BLaER1 (cell line): ENCODE measurements around the gene OMA1.
"Not testable (repeated sequence)": the region's sequence is repeated elsewhere in the genome, so short reads cannot be mapped to it uniquely, and the experiment has no call there.

Experiments used
- H3K27ac ChIP-seq: shearing (Covaris generic); formaldehyde crosslinking; 2 replicates; pipeline ENCODE4 v1.8.1; 2022
- H3K27me3 ChIP-seq: shearing (Covaris generic); formaldehyde crosslinking; 2 replicates; pipeline ENCODE4 v1.8.1; 2022
- H3K36me3 ChIP-seq: shearing (Covaris generic); formaldehyde crosslinking; 2 replicates; pipeline ENCODE4 v1.8.1; 2022
- H3K4me1 ChIP-seq: shearing (Covaris generic); formaldehyde crosslinking; 2 replicates; pipeline ENCODE4 v1.8.1; 2022
- H3K4me2 ChIP-seq: shearing (Covaris generic); formaldehyde crosslinking; 2 replicates; pipeline ENCODE4 v1.8.1; 2022
- H3K4me3 ChIP-seq: shearing (Covaris generic); formaldehyde crosslinking; 2 replicates; pipeline ENCODE4 v1.8.1; 2022
- H3K9ac ChIP-seq: shearing (Covaris generic); formaldehyde crosslinking; 2 replicates; pipeline ENCODE4 v1.8.1; 2022
- H3K9me3 ChIP-seq: shearing (Covaris generic); formaldehyde crosslinking; 2 replicates; pipeline ENCODE4 v1.8.1; 2022
- H4K20me1 ChIP-seq: shearing (Covaris generic); formaldehyde crosslinking; 2 replicates; pipeline ENCODE4 v1.8.1; 2022
- Cebpa-rat ChIP-seq: shearing (Covaris generic); IDR thresholded peaks from 2 replicates; pipeline ENCODE4 v1.8.1; 2022

OMA1 gene

GRCh38 chr1:58584082-58584895, 37.8 kb upstream of the OMA1 start:
- Histone ChIP-seq H3K9me3 (no peaks in the 10 kb centered on the region), H3K27ac (no peak overlapping the region), H4K20me1 (no peaks in the 10 kb centered on the region), H3K9ac (no peak overlapping the region), H3K4me3 (no peak overlapping the region), H3K4me2 (no peak overlapping the region), H3K36me3 (no peaks in the 10 kb centered on the region), H3K27me3 (no peaks in the 10 kb centered on the region), H3K4me1 (peaks cover 5% of the 10 kb centered on the region; the same call in 1 of the 2 replicates)
- no peak for TF ChIP-seq Cebpa-rat

- Histone ChIP-seq H3K36me3 (no peaks in the 10 kb centered on the region), H3K27ac (no peak overlapping the region), H3K4me1 (peaks cover 5% of the 10 kb centered on the region; the same call in 1 of the 2 replicates), H3K27me3 (no peaks in the 10 kb centered on the region), H4K20me1 (no peaks in the 10 kb centered on the region), H3K9ac (no peak overlapping the region), H3K9me3 (no peaks in the 10 kb centered on the region), H3K4me3 (no peak overlapping the region), H3K4me2 (no peak overlapping the region)
- no peak for TF ChIP-seq Cebpa-rat
These were observed 37.0 kb upstream of the OMA1 start for GRCh38 chr1:58583496-58583895.

- H3K36me3 ChIP-seq, H3K27me3 ChIP-seq, H3K4me3 ChIP-seq, H3K4me2 ChIP-seq, H3K27ac ChIP-seq, H3K9ac ChIP-seq, H4K20me1 ChIP-seq, H3K9me3 ChIP-seq, H3K4me1 ChIP-seq: not testable (repeated sequence)
These were observed 35.6 kb upstream of the OMA1 start for GRCh38 chr1:58582143-58582542.

- Histone ChIP-seq H3K4me2 (no peak overlapping the region), H3K27ac (no peak overlapping the region), H3K9me3 (peaks cover 6% of the 10 kb centered on the region), H3K4me1 (peaks cover 5% of the 10 kb centered on the region; the same call in 1 of the 2 replicates), H3K36me3 (no peaks in the 10 kb centered on the region), H3K4me3 (no peak overlapping the region), H4K20me1 (no peaks in the 10 kb centered on the region), H3K9ac (no peak overlapping the region), H3K27me3 (no peaks in the 10 kb centered on the region)
- TF ChIP-seq Cebpa-rat = no peak
These were observed 35.1 kb upstream of the OMA1 start for GRCh38 chr1:58581641-58582040.

GRCh38 chr1:58580186-58580585, 33.7 kb upstream of the OMA1 start:
- no peaks in the 10 kb centered on the region for H3K36me3 ChIP-seq
- no peak overlapping the region for H3K4me2 ChIP-seq
- H3K9ac ChIP-seq = no peak overlapping the region
- no peaks in the 10 kb centered on the region for H4K20me1 ChIP-seq
- H3K4me1 ChIP-seq = peaks cover 5% of the 10 kb centered on the region; the same call in 1 of the 2 replicates
- no peaks in the 10 kb centered on the region for H3K27me3 ChIP-seq
- no peak overlapping the region for H3K27ac ChIP-seq
- H3K9me3 ChIP-seq = peaks cover 14% of the 10 kb centered on the region
- no peak for TF ChIP-seq Cebpa-rat
- no peak overlapping the region for H3K4me3 ChIP-seq

- no peaks in the 10 kb centered on the region for H4K20me1 ChIP-seq
- no peak overlapping the region for H3K4me3 ChIP-seq
- no peak overlapping the region for H3K9ac ChIP-seq
- no peaks in the 10 kb centered on the region for H3K4me1 ChIP-seq
- H3K27me3 ChIP-seq = no peaks in the 10 kb centered on the region
- H3K36me3 ChIP-seq = no peaks in the 10 kb centered on the region
- peaks cover 14% of the 10 kb centered on the region for H3K9me3 ChIP-seq
- TF ChIP-seq Cebpa-rat = no peak
- no peak overlapping the region for H3K4me2 ChIP-seq
- H3K27ac ChIP-seq = no peak overlapping the region
These were observed 31.1 kb upstream of the OMA1 start for GRCh38 chr1:58577654-58578030.

- TF ChIP-seq Cebpa-rat = no peak
- no peaks in the 10 kb centered on the region for H4K20me1 ChIP-seq
- H3K4me2 ChIP-seq = no peak within 1 kb of the TSS
- H3K9ac ChIP-seq = no peak within 1 kb of the TSS
- no peak within 1 kb of the TSS for H3K4me3 ChIP-seq
- no peaks in the 10 kb centered on the region for H3K36me3 ChIP-seq
- no peak within 1 kb of the TSS for H3K27ac ChIP-seq
- H3K27me3 ChIP-seq = no peaks in the 10 kb centered on the region
- no peaks in the 10 kb centered on the region for H3K4me1 ChIP-seq
- H3K9me3 ChIP-seq = peaks cover 14% of the 10 kb centered on the region
These were observed 30.5 kb upstream of the OMA1 start, which contains the start of gene TACSTD2 for GRCh38 chr1:58576727-58577653. TSS of gene TACSTD2 (minus strand) at chr1:58577252. CDS start at chr1:58577156, 96 bp downstream.

- H3K4me1 ChIP-seq = no peaks in the 10 kb centered on the region
- peaks cover 14% of the 10 kb centered on the region for H3K9me3 ChIP-seq
- no peak overlapping the region for H3K4me3 ChIP-seq
- no peaks in the 10 kb centered on the region for H4K20me1 ChIP-seq
- no peaks in the 10 kb centered on the region for H3K27me3 ChIP-seq
- no peak for TF ChIP-seq Cebpa-rat
- no peak overlapping the region for H3K4me2 ChIP-seq
- H3K36me3 ChIP-seq = no peaks in the 10 kb centered on the region
- no peak overlapping the region for H3K9ac ChIP-seq
- no peak overlapping the region for H3K27ac ChIP-seq
These were observed 29.8 kb upstream of the OMA1 start for GRCh38 chr1:58576325-58576726.

- no peak overlapping the region for H3K4me3 ChIP-seq
- no peak overlapping the region for H3K9ac ChIP-seq
These were observed 29.2 kb upstream of the OMA1 start for GRCh38 chr1:58575551-58576324.

More at GRCh38 chr1:58575551-58576324, 29.2 kb upstream of the OMA1 start:
- Histone ChIP-seq H3K4me2 (no peak overlapping the region), H3K27me3 (no peaks in the 10 kb centered on the region), H3K27ac (no peak overlapping the region), H3K36me3 (no peaks in the 10 kb centered on the region), H3K4me1 (no peaks in the 10 kb centered on the region), H3K9me3 (peaks cover 14% of the 10 kb centered on the region), H4K20me1 (no peaks in the 10 kb centered on the region)
- TF ChIP-seq Cebpa-rat = no peak
